Measurements from ENCODE around the gene CPT1B. TPM values are rescaled to one million over a fixed set of nuclear protein-coding genes. Genes with fewer than 3 reads are reported as not detected.

Gene CPT1B
- total and polyA plus RNA-seq, 10 of the 15 experiments (the other 5 are each of a cell fraction or from before 2014, with no cell fraction given): 3.5 to 54.0 (median 21.7) TPM

DNA sequence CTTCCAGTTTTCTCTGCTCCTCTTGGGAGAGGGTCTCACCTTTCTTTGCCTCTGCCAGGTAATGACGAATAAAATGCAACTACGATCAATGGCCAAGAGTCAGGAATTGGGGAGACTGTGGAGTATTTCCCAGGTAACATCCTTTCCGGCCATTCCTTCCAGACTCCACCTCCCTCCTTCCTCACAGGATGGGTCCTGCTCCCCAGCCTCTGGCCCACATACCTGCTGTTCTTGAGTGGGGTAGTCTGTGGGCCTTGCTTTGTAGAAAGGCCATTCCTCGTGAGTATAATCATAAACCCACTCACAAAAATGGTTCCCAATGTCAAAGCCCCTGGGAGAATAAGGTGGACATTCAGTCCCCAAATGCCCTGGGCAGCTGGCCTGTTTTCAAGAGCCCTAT is 1.5 kb upstream of the CPT1B start:
- no TSS peak for BruUV-seq (replicated peaks)
- DNase-seq (ENCODE audit: low read depth, low spot score) (no peak), ATAC-seq (no peak), FAIRE-seq (no peak)
- intact Hi-C loops (cut with micrococcal nuclease; ENCODE audit: unreplicated experiment) (loop anchor here (5.0 kb wide), 1 partner anchor 52 kb away; the partner anchor contains the start of gene SCO2), in situ Hi-C loops (cut with MboI) (no loop called here)
- Histone ChIP-seq H3K4me1 (ENCODE audit: control insufficient read depth, insufficient read depth, low read length) (peaks cover 15% of the 10 kb centered on the region), H3K27ac (ENCODE audit: control insufficient read depth, insufficient read depth) (no peak overlapping the region), H2AFZ (ENCODE audit: control insufficient read depth, low read depth, low read length) (no peak overlapping the region), H3K9me3 (replicated peaks; ENCODE audit: control insufficient read depth, insufficient read depth, low read length) (no peaks in the 10 kb centered on the region), H3K27me3 (replicated peaks in 1 of 2; ENCODE audit: control insufficient read depth in 2 of 2, insufficient read depth in 2 of 2, low read length in 1 of 2) (no peaks in the 10 kb centered on the region), H3K79me2 (ENCODE audit: control insufficient read depth, insufficient read depth, low read length) (peaks cover 20% of the 10 kb centered on the region), H3K9ac (ENCODE audit: control insufficient read depth, insufficient read depth, low read length) (no peak overlapping the region), H3K4me2 (ENCODE audit: control insufficient read depth, insufficient read depth) (no peak overlapping the region), H3K36me3 (ENCODE audit: control insufficient read depth in 2 of 2, insufficient read depth in 2 of 2, low read length in 1 of 2) (peaks cover 4 to 6% of the 10 kb centered on the region in 2 experiments; a peak in 3 of 4 replicates), H3K4me3 (no peak overlapping the region), H4K20me1 (ENCODE audit: control insufficient read depth, insufficient read depth) (no peaks in the 10 kb centered on the region)
- ChIA-PET CTCF (no interaction called here), RAD21 (ENCODE audit: unreplicated experiment) (no interaction called here), SMC1A (ENCODE audit: uncharacterized antibody, unreplicated experiment) (no interaction called here), POLR2A (no interaction called here)
- WGBS (ENCODE audit: insufficient coverage, insufficient replicate concordance, low lambda C conversion rate, missing lambda C conversion rate): 94% methylated on average over 4 of the region's 4 CpGs
- TF ChIP-seq TCF3 (IDR thresholded peaks at IDR 0.05; ENCODE audit: borderline replicate concordance, insufficient read depth, low read depth, low read length) (no peak), KDM1A (IDR thresholded peaks at IDR 0.05; ENCODE audit: borderline replicate concordance) (no peak), HDAC2 (IDR thresholded peaks at IDR 0.05) (no peak), SRF (IDR thresholded peaks at IDR 0.05; ENCODE audit: low read depth in 2 of 2, low read length in 2 of 2) (no peak), POLR2A (IDR thresholded peaks at IDR 0.05; ENCODE audit: low read depth, low read length) (no peak; the same call in 1 of the 2 replicates)

DNA sequence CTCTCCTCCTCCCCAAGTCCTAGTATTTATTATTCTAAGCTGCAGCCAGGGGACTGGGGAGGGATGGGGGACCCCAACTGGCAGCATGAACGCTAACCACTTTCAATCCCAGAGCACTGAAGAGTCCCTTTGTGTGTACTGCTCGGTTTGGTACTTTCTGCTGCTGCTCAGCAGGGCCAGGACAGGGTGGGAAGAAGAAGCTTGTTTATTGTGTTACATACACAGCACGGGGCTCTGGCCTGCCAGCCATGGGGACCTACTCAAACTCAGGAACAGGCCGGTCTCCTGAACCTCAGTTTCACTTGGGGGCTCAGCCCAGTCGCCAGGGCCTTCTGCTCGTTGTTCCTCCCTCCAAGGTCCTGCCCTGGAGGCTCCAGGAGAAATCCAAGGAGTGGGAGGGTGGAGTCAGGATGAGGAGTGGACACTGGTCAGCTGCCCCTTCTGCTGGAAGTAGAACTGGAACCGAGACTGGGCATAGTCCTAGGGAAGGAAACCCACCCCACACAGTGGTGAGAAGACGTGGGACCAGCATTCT is 616 bp upstream of the CPT1B start:
- intact Hi-C loops (cut with micrococcal nuclease; ENCODE audit: unreplicated experiment) (no loop called here), in situ Hi-C loops (cut with MboI) (no loop called here)
- Histone ChIP-seq H3K27me3 (replicated peaks in 1 of 2; ENCODE audit: control insufficient read depth in 2 of 2, insufficient read depth in 2 of 2, low read length in 1 of 2) (no peaks in the 10 kb centered on the region), H4K20me1 (ENCODE audit: control insufficient read depth, insufficient read depth) (no peaks in the 10 kb centered on the region), H3K9ac (ENCODE audit: control insufficient read depth, insufficient read depth, low read length) (peak overlapping the region; percentile 44; the same call in 1 of the 2 replicates), H3K4me2 (ENCODE audit: control insufficient read depth, insufficient read depth) (peak overlapping the region; percentile 17; the same call in 1 of the 2 replicates), H3K27ac (ENCODE audit: control insufficient read depth, insufficient read depth) (no peak overlapping the region), H3K9me3 (replicated peaks; ENCODE audit: control insufficient read depth, insufficient read depth, low read length) (no peaks in the 10 kb centered on the region), H3K4me3 (no peak overlapping the region), H3K79me2 (ENCODE audit: control insufficient read depth, insufficient read depth, low read length) (peaks cover 20% of the 10 kb centered on the region), H3K4me1 (ENCODE audit: control insufficient read depth, insufficient read depth, low read length) (peaks cover 15% of the 10 kb centered on the region), H3K36me3 (ENCODE audit: control insufficient read depth in 2 of 2, insufficient read depth in 2 of 2, low read length in 1 of 2) (peaks cover 4 to 8% of the 10 kb centered on the region in 2 experiments; a peak in 3 of 4 replicates), H2AFZ (ENCODE audit: control insufficient read depth, low read depth, low read length) (no peak overlapping the region)
- SMC1A ChIA-PET (ENCODE audit: uncharacterized antibody, unreplicated experiment): no interaction called here
- RAD21 ChIA-PET (ENCODE audit: unreplicated experiment): no interaction called here
- POLR2A ChIA-PET: no interaction called here
- DNase-seq (ENCODE audit: low read depth, low spot score): no peak
- BruUV-seq (replicated peaks): no TSS peak
- CTCF ChIA-PET: no interaction called here
- TF ChIP-seq MEF2A (IDR thresholded peaks at IDR 0.05; ENCODE audit: insufficient read depth, low read depth, low read length) (no peak), NFIC (IDR thresholded peaks at IDR 0.05; ENCODE audit: low read depth, low read length) (no peak), MTA3 (IDR thresholded peaks at IDR 0.05; ENCODE audit: borderline replicate concordance, low read length) (no peak)
- no peak for ATAC-seq
- no peak for FAIRE-seq
- 86% methylated on average over 8 of the region's 8 CpGs for WGBS (ENCODE audit: insufficient coverage, insufficient replicate concordance, low lambda C conversion rate, missing lambda C conversion rate)
